ENCODE data around the gene SLC6A7.

The SLC6A7 gene

GRCh38 chr5:150152636-150153462, 37.0 kb upstream of the SLC6A7 start:
- no peak overlapping the region for H3K27ac Mint-ChIP-seq
- H3K36me3 Mint-ChIP-seq = no peaks in the 10 kb centered on the region
- H3K4me3 Mint-ChIP-seq = no peak overlapping the region
- H3K4me1 Mint-ChIP-seq (ENCODE audit: low read depth) = peaks cover 5% of the 10 kb centered on the region
- H3K9me3 Mint-ChIP-seq (ENCODE audit: low read depth) = no peaks in the 10 kb centered on the region
- H3K27me3 Mint-ChIP-seq = peaks cover 4% of the 10 kb centered on the region

- H3K9me3 Mint-ChIP-seq (ENCODE audit: low read depth) = no peaks in the 10 kb centered on the region
- peaks cover 5% of the 10 kb centered on the region for H3K4me1 Mint-ChIP-seq (ENCODE audit: low read depth)
- peaks cover 4% of the 10 kb centered on the region for H3K27me3 Mint-ChIP-seq
- no peaks in the 10 kb centered on the region for H3K36me3 Mint-ChIP-seq
- no peak overlapping the region for H3K27ac Mint-ChIP-seq
- no peak overlapping the region for H3K4me3 Mint-ChIP-seq
Observed at GRCh38 chr5:150153483-150153882, 36.4 kb upstream of the SLC6A7 start.

DNA sequence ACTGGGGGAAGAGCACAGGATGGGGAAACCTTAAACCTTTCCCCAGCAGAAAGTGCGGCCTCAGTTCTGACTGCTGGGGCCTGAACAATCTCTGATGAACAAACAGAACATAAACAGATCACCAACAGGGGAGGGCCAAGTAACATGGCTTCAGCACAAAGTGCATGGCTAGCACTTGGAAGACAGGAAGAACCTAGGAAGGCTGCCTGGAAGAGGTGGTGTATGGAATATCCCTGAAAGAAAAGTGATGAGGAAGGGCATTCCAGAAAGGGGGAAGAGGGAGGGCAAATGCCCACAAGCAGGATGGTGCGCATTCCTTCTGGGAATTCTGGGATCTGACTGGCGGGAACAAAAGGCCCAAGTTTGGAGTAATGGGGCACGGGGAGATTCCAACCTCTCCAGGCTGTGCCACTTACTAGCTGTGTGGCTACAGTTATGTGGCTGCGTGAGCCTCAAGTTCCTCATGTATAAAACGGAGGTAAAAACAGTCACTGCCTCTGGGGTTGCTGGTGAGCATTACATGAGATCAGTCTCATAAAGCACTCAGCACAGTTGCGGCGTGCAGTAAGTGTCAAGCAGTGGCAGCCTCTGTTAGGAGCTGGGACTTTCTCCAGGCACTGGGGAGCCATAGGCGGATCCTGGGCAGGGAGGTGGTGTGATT, 35.8 kb upstream of the SLC6A7 start:
- H3K4me3 Mint-ChIP-seq = peak overlapping the region; percentile 12
- H3K36me3 Mint-ChIP-seq = no peaks in the 10 kb centered on the region
- peaks cover 5% of the 10 kb centered on the region for H3K4me1 Mint-ChIP-seq (ENCODE audit: low read depth)
- no peaks in the 10 kb centered on the region for H3K9me3 Mint-ChIP-seq (ENCODE audit: low read depth)
- H3K27me3 Mint-ChIP-seq = peaks cover 4% of the 10 kb centered on the region
- H3K27ac Mint-ChIP-seq = no peak overlapping the region

DNA sequence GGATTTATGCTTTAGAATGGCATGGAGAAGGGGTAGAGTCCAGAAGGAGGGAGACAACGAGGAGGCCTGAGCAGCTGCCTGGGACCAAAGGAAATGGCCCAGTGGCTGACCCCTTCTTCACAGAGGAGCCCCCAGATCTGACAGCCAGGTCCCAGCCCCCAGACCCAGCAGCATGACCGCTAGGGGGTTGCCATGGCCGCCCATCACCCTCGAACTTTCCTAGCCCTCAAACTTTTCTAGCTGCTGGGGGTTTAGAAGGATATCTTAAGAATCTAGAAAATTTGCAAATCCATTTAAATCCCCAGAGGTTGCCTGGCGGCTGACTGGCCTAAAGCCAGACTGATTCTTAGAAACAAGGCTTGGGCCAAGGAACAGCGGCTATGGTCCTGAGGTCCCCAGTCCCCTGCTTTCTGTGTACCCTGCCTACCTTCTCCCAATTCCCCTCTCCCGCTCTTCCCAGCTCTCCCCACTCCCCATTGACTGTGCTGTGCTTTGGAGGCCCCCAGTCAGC, 35.2 kb upstream of the SLC6A7 start:
- peaks cover 5% of the 10 kb centered on the region for H3K4me1 Mint-ChIP-seq (ENCODE audit: low read depth)
- H3K9me3 Mint-ChIP-seq (ENCODE audit: low read depth) = no peaks in the 10 kb centered on the region
- H3K27ac Mint-ChIP-seq = no peak overlapping the region
- peak overlapping the region; percentile 12 for H3K4me3 Mint-ChIP-seq
- H3K27me3 Mint-ChIP-seq = peaks cover 4% of the 10 kb centered on the region
- no peaks in the 10 kb centered on the region for H3K36me3 Mint-ChIP-seq

GRCh38 chr5:150155258-150156026, 34.4 kb upstream of the SLC6A7 start, which contains the start of gene PDGFRB:
Gene PDGFRB (minus strand): TSS chr5:150155845. CDS start chr5:150137047, 18,798 bp downstream.
- Mint-ChIP-seq H3K4me1 (ENCODE audit: low read depth) (peaks cover 5% of the 10 kb centered on the region), H3K36me3 (no peaks in the 10 kb centered on the region), H3K27ac (peak within 1 kb of the TSS; percentile 79), H3K27me3 (peaks cover 4% of the 10 kb centered on the region), H3K9me3 (ENCODE audit: low read depth) (no peaks in the 10 kb centered on the region), H3K4me3 (peak within 1 kb of the TSS; percentile 89)

DNA sequence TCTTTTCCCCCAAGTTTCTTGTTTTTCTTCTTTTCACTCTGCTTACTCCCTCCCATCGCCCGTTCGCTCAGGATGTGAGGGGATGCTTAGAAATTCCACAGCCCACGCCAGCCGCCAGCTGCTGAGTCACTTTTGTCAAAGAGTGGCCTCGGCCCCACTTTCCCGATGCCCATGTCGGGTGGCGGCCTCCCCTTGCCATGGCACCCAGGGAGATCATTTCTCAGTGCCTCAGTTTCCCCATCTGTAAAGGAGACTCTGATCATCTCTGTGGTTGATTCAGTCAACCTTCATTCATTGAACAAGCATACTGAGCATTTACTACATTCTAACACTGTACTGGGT, 33.9 kb upstream of the SLC6A7 start:
- Mint-ChIP-seq H3K27me3 (peaks cover 4% of the 10 kb centered on the region), H3K4me1 (ENCODE audit: low read depth) (peaks cover 5% of the 10 kb centered on the region), H3K27ac (peak overlapping the region; percentile 79), H3K9me3 (ENCODE audit: low read depth) (no peaks in the 10 kb centered on the region), H3K36me3 (no peaks in the 10 kb centered on the region), H3K4me3 (peak overlapping the region; percentile 89)

GRCh38 chr5:150156540-150156939, 33.3 kb upstream of the SLC6A7 start:
- H3K27ac Mint-ChIP-seq = no peak overlapping the region
- no peaks in the 10 kb centered on the region for H3K36me3 Mint-ChIP-seq
- H3K4me1 Mint-ChIP-seq (ENCODE audit: low read depth) = peaks cover 5% of the 10 kb centered on the region
- no peaks in the 10 kb centered on the region for H3K9me3 Mint-ChIP-seq (ENCODE audit: low read depth)
- H3K27me3 Mint-ChIP-seq = peaks cover 4% of the 10 kb centered on the region
- H3K4me3 Mint-ChIP-seq = peak overlapping the region; percentile 89

GRCh38 chr5:150157168-150157567, 32.7 kb upstream of the SLC6A7 start:
- H3K4me3 Mint-ChIP-seq = peak overlapping the region; percentile 37
- H3K9me3 Mint-ChIP-seq (ENCODE audit: low read depth) = no peaks in the 10 kb centered on the region
- peaks cover 5% of the 10 kb centered on the region for H3K4me1 Mint-ChIP-seq (ENCODE audit: low read depth)
- peaks cover 4% of the 10 kb centered on the region for H3K27me3 Mint-ChIP-seq
- no peaks in the 10 kb centered on the region for H3K36me3 Mint-ChIP-seq
- no peak overlapping the region for H3K27ac Mint-ChIP-seq

GRCh38 chr5:150158170-150158949, 31.5 kb upstream of the SLC6A7 start:
- H3K9me3 Mint-ChIP-seq (ENCODE audit: low read depth) = no peaks in the 10 kb centered on the region
- peaks cover 4% of the 10 kb centered on the region for H3K27me3 Mint-ChIP-seq
- no peak overlapping the region for H3K27ac Mint-ChIP-seq
- no peak overlapping the region for H3K4me3 Mint-ChIP-seq
- no peaks in the 10 kb centered on the region for H3K36me3 Mint-ChIP-seq
- H3K4me1 Mint-ChIP-seq (ENCODE audit: low read depth) = peaks cover 5% of the 10 kb centered on the region

GRCh38 chr5:150159031-150159430, 30.8 kb upstream of the SLC6A7 start:
- H3K36me3 Mint-ChIP-seq = no peaks in the 10 kb centered on the region
- no peaks in the 10 kb centered on the region for H3K9me3 Mint-ChIP-seq (ENCODE audit: low read depth)
- H3K27me3 Mint-ChIP-seq = peaks cover 4% of the 10 kb centered on the region
- H3K4me1 Mint-ChIP-seq (ENCODE audit: low read depth) = peaks cover 5% of the 10 kb centered on the region
- no peak overlapping the region for H3K27ac Mint-ChIP-seq
- H3K4me3 Mint-ChIP-seq = no peak overlapping the region

- H3K4me1 Mint-ChIP-seq (ENCODE audit: low read depth) = peaks cover 5% of the 10 kb centered on the region
- peaks cover 4% of the 10 kb centered on the region for H3K27me3 Mint-ChIP-seq
- H3K27ac Mint-ChIP-seq = no peak overlapping the region
- H3K4me3 Mint-ChIP-seq = no peak overlapping the region
- H3K36me3 Mint-ChIP-seq = no peaks in the 10 kb centered on the region
- no peaks in the 10 kb centered on the region for H3K9me3 Mint-ChIP-seq (ENCODE audit: low read depth)
Observed at GRCh38 chr5:150159741-150160179, 30.1 kb upstream of the SLC6A7 start.

- H3K36me3 Mint-ChIP-seq = no peaks in the 10 kb centered on the region
- H3K27ac Mint-ChIP-seq = no peak overlapping the region
- H3K4me3 Mint-ChIP-seq = no peak overlapping the region
- H3K4me1 Mint-ChIP-seq (ENCODE audit: low read depth) = peaks cover 5% of the 10 kb centered on the region
- peaks cover 4% of the 10 kb centered on the region for H3K27me3 Mint-ChIP-seq
- no peaks in the 10 kb centered on the region for H3K9me3 Mint-ChIP-seq (ENCODE audit: low read depth)
Observed at GRCh38 chr5:150160448-150161081, 29.3 kb upstream of the SLC6A7 start.

DNA sequence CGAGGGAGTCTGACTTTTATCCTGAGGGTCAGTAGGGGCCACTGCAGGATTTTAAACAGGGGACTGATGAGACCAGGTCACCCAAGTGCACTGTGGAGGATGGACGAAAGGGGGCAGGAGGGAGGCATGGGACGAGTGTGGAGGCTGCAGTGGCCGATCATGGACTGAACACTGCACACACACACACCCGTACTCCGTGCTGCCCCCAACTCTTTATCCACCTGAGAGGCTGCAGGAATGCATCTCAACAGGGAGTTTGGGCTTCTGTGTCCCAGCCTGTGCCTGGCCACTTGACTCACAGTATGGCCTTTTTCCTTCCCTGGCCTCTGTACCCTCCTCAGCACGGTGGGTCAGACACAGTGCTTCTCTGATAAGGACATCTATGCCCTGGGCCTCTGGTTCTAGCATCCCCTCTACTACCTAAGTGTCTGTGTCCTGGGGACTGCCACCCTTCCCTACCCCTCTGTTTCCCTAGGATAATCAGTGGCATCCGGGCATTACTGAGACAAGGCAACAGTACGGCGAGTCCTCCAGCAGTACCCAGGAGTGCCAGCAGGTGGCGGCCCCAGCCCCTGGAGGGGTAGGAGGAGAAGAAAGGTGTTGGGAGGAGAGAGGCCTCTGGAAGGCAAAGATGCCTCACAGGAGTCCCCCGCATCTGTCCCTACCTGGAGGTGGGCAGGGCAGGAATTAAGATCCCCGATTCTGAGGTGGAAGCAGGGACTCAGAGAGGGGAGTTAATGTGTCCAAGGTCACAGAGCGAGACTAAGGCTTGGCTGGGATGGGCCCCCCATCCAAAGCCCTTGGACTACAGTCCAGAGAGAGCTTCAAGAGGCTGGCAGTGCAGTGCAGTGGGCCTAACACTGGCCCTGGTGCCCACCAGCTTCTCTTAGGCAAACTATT, 28.4 kb upstream of the SLC6A7 start:
- Mint-ChIP-seq H3K27me3 (peaks cover 6% of the 10 kb centered on the region), H3K27ac (no peak overlapping the region), H3K9me3 (ENCODE audit: low read depth) (no peaks in the 10 kb centered on the region), H3K4me1 (ENCODE audit: low read depth) (no peaks in the 10 kb centered on the region), H3K36me3 (no peaks in the 10 kb centered on the region), H3K4me3 (no peak overlapping the region)

Measured in activated naive CD8-positive, alpha-beta T cell (primary cell).